SU-DHL-6 (cell line): ENCODE measurements around the gene MAPK12.

Experiments
- CTCF ChIP-seq: fragments of 200-600 bp; sonication (generic); IDR thresholded peaks from one replicate; pipeline ENCODE4 v1.5.1; 2017; ENCODE audit warnings: antibody characterized with exemption, mild to moderate bottlenecking, low read length, moderate library complexity; ENCODE audit not compliant: insufficient read depth, poor library complexity, severe bottlenecking
- EZH2phosphoT487 ChIP-seq: fragments of 200-600 bp; sonication (generic), shearing (Covaris generic); conservative IDR thresholded peaks from 2 replicates; pipeline ENCODE4 v1.6.1; 2018; ENCODE audit warnings: mild to moderate bottlenecking, antibody characterized with exemption, low read length, moderate library complexity, mixed read lengths

- TF ChIP-seq CTCF = no peak
- no peak for TF ChIP-seq EZH2phosphoT487
Measured at GRCh38 chr22:50303515-50303847, 42.0 kb upstream of the MAPK12 start.
